ENCODE results near the gene TMEM163.

Gene TMEM163

DNA sequence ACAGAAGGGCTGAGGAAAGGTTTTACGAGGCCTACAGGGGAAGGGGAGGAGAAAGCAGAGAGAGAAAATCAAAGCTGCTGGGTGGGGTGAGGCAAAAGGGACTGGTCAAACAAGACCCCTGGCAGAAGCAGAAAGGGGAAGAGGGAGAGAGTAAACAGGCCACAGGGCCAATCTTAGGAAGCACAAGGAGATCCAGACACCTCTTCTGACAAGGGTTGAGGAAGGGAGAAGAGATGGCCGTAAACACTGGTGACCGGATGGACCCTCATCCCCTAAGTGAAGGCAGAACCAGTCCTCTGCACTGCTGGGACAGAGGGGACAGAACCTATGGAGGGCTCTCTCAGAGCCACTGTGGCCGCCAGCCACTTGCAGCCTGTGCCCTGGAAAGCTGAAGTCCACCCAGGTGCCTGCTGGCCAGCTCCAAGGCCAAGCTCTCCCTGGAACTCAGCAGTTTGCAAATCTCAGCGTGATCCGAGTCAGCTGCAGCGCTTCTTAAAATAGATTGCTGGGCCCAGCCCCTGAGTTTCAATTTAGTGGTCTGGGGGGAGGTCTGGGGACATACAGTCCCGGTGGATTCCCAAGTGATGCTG is 108.8 kb downstream of the TMEM163 start:
- H3K4me3 ChIP-seq (ENCODE audit: low read depth, low read length), result no peak overlapping the region
- H3K4me1 ChIP-seq (ENCODE audit: control insufficient read depth, insufficient read depth, low read length), result no peaks in the 10 kb centered on the region
- ChIA-PET CTCF (no interaction called here), POLR2A (no interaction called here)
- no peaks in the 10 kb centered on the region for H3K36me3 ChIP-seq (ENCODE audit: control insufficient read depth in 2 of 2, insufficient read depth in 1 of 2, low read length in 2 of 2)
- TF ChIP-seq ZNF350 (tag by site-specific recombination; IDR thresholded peaks at IDR 0.05), result no peak
- TF ChIP-seq REPIN1 (tag by site-specific recombination; IDR thresholded peaks at IDR 0.05; ENCODE audit: low read depth), result no peak
- no peak for TF ChIP-seq ZNF175 (tag by site-specific recombination; IDR thresholded peaks at IDR 0.05)
- TF ChIP-seq ZNF133 (tag by site-specific recombination; IDR thresholded peaks at IDR 0.05), result no peak
- TF ChIP-seq, protein P1, sequence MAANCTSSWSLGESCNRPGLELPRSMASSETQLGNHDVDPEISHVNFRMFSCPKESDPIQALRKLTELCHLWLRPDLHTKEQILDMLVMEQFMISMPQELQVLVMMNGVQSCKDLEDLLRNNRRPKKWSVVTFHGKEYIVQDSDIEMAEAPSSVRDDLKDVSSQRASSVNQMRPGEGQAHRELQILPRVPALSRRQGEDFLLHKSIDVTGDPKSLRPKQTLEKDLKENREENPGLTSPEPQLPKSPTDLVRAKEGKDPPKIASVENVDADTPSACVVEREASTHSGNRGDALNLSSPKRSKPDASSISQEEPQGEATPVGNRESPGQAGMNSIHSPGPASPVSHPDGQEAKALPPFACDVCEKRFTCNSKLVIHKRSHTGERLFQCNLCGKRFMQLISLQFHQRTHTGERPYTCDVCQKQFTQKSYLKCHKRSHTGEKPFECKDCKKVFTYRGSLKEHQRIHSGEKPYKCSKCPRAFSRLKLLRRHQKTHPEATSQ (tag by site-specific recombination; IDR thresholded peaks at IDR 0.05), result no peak
- TF ChIP-seq ZNF658 (tag by site-specific recombination; IDR thresholded peaks at IDR 0.05), result no peak
- TF ChIP-seq, protein P2, sequence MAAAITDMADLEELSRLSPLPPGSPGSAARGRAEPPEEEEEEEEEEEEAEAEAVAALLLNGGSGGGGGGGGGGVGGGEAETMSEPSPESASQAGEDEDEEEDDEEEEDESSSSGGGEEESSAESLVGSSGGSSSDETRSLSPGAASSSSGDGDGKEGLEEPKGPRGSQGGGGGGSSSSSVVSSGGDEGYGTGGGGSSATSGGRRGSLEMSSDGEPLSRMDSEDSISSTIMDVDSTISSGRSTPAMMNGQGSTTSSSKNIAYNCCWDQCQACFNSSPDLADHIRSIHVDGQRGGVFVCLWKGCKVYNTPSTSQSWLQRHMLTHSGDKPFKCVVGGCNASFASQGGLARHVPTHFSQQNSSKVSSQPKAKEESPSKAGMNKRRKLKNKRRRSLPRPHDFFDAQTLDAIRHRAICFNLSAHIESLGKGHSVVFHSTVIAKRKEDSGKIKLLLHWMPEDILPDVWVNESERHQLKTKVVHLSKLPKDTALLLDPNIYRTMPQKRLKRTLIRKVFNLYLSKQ (tag by site-specific recombination; IDR thresholded peaks at IDR 0.05; ENCODE audit: borderline replicate concordance), result no peak
- TF ChIP-seq GLI2 (tag by site-specific recombination; IDR thresholded peaks at IDR 0.05; ENCODE audit: borderline replicate concordance, low read depth), result no peak
- TF ChIP-seq ZNF530 (tag by site-specific recombination; IDR thresholded peaks at IDR 0.05; ENCODE audit: low read depth), result no peak
- no peak for TF ChIP-seq ZNF670 (tag by site-specific recombination; IDR thresholded peaks at IDR 0.05; ENCODE audit: low read depth)
- no peak for TF ChIP-seq ZBTB20 (tag by site-specific recombination; IDR thresholded peaks at IDR 0.05)
- TF ChIP-seq YY2 (tag by site-specific recombination; IDR thresholded peaks at IDR 0.05), result no peak
- TF ChIP-seq ZNF391 (tag by site-specific recombination; IDR thresholded peaks at IDR 0.05; ENCODE audit: borderline replicate concordance, low read depth), result no peak
- TF ChIP-seq ZNF747 (tag by site-specific recombination; IDR thresholded peaks at IDR 0.05), result no peak
- no peak for TF ChIP-seq SCRT1 (tag by site-specific recombination; IDR thresholded peaks at IDR 0.05; ENCODE audit: borderline replicate concordance)
- H3K27ac ChIP-seq (ENCODE audit: extremely low read depth, low read depth, low read length), result no peak overlapping the region
- H3K9me3 ChIP-seq (ENCODE audit: control insufficient read depth, insufficient read depth, low read depth, low read length), result no peaks in the 10 kb centered on the region

DNA sequence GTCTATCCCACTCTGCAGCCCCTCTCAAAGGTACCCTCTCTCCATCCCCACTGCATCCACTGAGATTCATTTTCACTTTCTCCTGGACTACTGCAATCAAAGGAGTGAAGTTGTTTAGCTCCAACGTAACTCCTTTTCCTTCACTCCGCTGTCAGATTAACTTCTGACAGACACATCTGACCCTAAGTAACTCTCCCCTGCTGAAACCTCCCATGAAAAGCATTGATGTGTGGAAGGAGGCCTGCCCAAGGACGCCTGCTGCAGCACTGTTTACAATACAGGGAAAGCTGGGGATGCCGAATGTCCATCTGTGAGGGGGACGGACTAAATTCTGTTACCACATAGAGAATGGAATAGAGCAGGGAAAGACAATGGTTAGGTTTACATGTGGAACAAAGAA is 114.8 kb downstream of the TMEM163 start:
- TF ChIP-seq OSR2 (tag by site-specific recombination; IDR thresholded peaks at IDR 0.05), result no peak
- TF ChIP-seq, protein P3, sequence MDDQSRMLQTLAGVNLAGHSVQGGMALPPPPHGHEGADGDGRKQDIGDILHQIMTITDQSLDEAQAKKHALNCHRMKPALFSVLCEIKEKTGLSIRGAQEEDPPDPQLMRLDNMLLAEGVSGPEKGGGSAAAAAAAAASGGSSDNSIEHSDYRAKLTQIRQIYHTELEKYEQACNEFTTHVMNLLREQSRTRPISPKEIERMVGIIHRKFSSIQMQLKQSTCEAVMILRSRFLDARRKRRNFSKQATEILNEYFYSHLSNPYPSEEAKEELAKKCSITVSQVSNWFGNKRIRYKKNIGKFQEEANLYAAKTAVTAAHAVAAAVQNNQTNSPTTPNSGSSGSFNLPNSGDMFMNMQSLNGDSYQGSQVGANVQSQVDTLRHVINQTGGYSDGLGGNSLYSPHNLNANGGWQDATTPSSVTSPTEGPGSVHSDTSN (CRISPR knock-in tag; IDR thresholded peaks at IDR 0.05), result no peak
- H3K4me1 ChIP-seq (ENCODE audit: control insufficient read depth, insufficient read depth, low read length), result no peaks in the 10 kb centered on the region
- ChIA-PET POLR2A (no interaction called here), CTCF (no interaction called here)
- no peak overlapping the region for H3K27ac ChIP-seq (ENCODE audit: extremely low read depth, low read depth, low read length)
- H3K4me3 ChIP-seq (ENCODE audit: low read depth, low read length), result no peak overlapping the region
- no peaks in the 10 kb centered on the region for H3K36me3 ChIP-seq (ENCODE audit: control insufficient read depth in 2 of 2, insufficient read depth in 1 of 2, low read length in 2 of 2)
- H3K9me3 ChIP-seq (ENCODE audit: control insufficient read depth, insufficient read depth, low read depth, low read length), result no peaks in the 10 kb centered on the region

DNA sequence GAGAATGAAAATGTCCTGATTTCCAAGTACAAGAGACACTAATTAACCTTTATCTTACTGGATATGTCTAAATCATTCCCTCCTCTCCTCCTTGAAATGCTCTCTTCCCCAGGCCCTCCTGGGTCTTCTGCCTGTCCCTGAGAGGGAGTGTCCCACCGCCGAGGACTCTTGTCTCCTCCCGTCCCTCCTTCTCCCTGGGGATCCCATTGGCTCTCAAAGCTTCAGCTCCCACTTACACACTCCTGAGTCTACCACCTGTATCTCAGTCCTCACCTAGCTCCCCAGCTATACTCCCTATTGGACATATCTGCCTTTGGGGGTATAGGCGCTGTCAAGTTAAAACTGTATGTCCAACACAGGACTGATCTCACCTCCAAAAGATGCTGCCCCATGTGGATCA is 116.1 kb downstream of the TMEM163 start:
- TF ChIP-seq, protein P4, sequence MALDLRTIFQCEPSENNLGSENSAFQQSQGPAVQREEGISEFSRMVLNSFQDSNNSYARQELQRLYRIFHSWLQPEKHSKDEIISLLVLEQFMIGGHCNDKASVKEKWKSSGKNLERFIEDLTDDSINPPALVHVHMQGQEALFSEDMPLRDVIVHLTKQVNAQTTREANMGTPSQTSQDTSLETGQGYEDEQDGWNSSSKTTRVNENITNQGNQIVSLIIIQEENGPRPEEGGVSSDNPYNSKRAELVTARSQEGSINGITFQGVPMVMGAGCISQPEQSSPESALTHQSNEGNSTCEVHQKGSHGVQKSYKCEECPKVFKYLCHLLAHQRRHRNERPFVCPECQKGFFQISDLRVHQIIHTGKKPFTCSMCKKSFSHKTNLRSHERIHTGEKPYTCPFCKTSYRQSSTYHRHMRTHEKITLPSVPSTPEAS (tag by site-specific recombination; IDR thresholded peaks at IDR 0.05), result no peak
- TF ChIP-seq, protein P5, sequence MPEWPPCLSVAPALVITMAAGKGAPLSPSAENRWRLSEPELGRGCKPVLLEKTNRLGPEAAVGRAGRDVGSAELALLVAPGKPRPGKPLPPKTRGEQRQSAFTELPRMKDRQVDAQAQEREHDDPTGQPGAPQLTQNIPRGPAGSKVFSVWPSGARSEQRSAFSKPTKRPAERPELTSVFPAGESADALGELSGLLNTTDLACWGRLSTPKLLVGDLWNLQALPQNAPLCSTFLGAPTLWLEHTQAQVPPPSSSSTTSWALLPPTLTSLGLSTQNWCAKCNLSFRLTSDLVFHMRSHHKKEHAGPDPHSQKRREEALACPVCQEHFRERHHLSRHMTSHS (tag by site-specific recombination; IDR thresholded peaks at IDR 0.05), result no peak
- TF ChIP-seq ZNF621 (tag by site-specific recombination; IDR thresholded peaks at IDR 0.05) (no peak), ZNF777 (tag by site-specific recombination; IDR thresholded peaks at IDR 0.05; ENCODE audit: borderline replicate concordance) (no peak), ZFP3 (tag by site-specific recombination; IDR thresholded peaks at IDR 0.05; ENCODE audit: low read depth) (no peak), ZNF837 (tag by site-specific recombination; IDR thresholded peaks at IDR 0.05) (no peak), ZNF140 (tag by site-specific recombination; IDR thresholded peaks at IDR 0.05) (no peak), HOXA7 (CRISPR knock-in tag; IDR thresholded peaks at IDR 0.05; ENCODE audit: borderline replicate concordance) (no peak)
- TF ChIP-seq, protein P6, sequence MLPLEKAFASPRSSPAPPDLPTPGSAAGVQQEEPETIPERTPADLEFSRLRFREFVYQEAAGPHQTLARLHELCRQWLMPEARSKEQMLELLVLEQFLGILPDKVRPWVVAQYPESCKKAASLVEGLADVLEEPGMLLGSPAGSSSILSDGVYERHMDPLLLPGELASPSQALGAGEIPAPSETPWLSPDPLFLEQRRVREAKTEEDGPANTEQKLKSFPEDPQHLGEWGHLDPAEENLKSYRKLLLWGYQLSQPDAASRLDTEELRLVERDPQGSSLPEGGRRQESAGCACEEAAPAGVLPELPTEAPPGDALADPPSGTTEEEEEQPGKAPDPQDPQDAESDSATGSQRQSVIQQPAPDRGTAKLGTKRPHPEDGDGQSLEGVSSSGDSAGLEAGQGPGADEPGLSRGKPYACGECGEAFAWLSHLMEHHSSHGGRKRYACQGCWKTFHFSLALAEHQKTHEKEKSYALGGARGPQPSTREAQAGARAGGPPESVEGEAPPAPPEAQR (tag by site-specific recombination; IDR thresholded peaks at IDR 0.05), result no peak
- ChIA-PET CTCF (no interaction called here), POLR2A (no interaction called here)
- no peaks in the 10 kb centered on the region for H3K9me3 ChIP-seq (ENCODE audit: control insufficient read depth, insufficient read depth, low read depth, low read length)
- no peaks in the 10 kb centered on the region for H3K36me3 ChIP-seq (ENCODE audit: control insufficient read depth in 2 of 2, insufficient read depth in 1 of 2, low read length in 2 of 2)
- H3K4me1 ChIP-seq (ENCODE audit: control insufficient read depth, insufficient read depth, low read length), result no peaks in the 10 kb centered on the region
- H3K4me3 ChIP-seq (ENCODE audit: low read depth, low read length), result no peak overlapping the region
- no peak overlapping the region for H3K27ac ChIP-seq (ENCODE audit: extremely low read depth, low read depth, low read length)
